SU-DHL-6 (cell line): Measurements from ENCODE around the gene C19orf67.
"Not testable (repeated sequence)": the region's sequence is repeated elsewhere in the genome, so short reads cannot be mapped to it uniquely, and the experiment has no call there.

Experiments
- CTCF ChIP-seq: fragments of 200-600 bp; sonication (generic); IDR thresholded peaks from one replicate; pipeline ENCODE4 v1.5.1; 2017; ENCODE audit warnings: antibody characterized with exemption, mild to moderate bottlenecking, low read length, moderate library complexity; ENCODE audit not compliant: insufficient read depth, poor library complexity, severe bottlenecking
- EZH2phosphoT487 ChIP-seq: fragments of 200-600 bp; sonication (generic), shearing (Covaris generic); conservative IDR thresholded peaks from 2 replicates; pipeline ENCODE4 v1.6.1; 2018; ENCODE audit warnings: mild to moderate bottlenecking, antibody characterized with exemption, low read length, moderate library complexity, mixed read lengths

DNA sequence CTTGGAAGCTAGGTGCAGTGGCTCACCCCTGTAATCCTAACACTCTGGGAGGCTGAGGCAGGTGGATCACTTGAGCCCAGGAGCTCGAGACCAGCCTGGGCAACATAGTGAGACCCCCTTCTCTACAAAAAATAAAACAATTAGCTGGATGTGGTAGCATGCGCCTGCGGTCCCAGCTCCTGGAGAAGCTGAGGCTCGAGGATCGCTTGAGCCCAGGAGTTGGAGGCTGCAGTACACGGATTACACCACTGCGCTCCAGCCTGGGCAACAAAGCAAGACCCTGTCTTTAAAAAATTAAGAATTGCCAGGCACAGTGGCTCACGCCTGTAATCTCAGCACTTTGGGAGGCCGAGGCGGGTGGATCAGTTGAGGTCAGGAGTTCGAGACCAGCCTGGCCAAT, 34.6 kb downstream of the C19orf67 start:
- TF ChIP-seq CTCF, EZH2phosphoT487: not testable (repeated sequence)
